H1 (cell line): ENCODE data around the gene AGPAT2. TPM values are rescaled to one million over a fixed set of nuclear protein-coding genes. Genes with fewer than 3 reads are reported as not detected.

Experiments used
- CTCF ChIA-PET: fragments of 300-600 bp; sonication (Branson Sonifier 250); formaldehyde crosslinking; loops from one replicate; lab custom pipeline; 2021; ENCODE audit not compliant: partially characterized antibody; lab: Charles Lee
- POLR2A ChIA-PET: fragments of 300-600 bp; sonication (Branson Sonifier 250); formaldehyde crosslinking; loops from one replicate; lab custom pipeline; 2021; ENCODE audit warnings: inconsistent platforms; ENCODE audit not compliant: partially characterized antibody; lab: Charles Lee
- DNase-seq, 2 experiments: peaks; one replicate each; pipeline versions ENCODE4 v3.0.0 to v3.0.0-alpha.2; 2010 to 2022; ENCODE audit warnings: low spot score in 2 of 2, low read depth in 1 of 2, mixed read lengths in 1 of 2
- FAIRE-seq: peaks from 2 replicates; lab custom pipeline; 2011; peaks lifted over from hg19 to GRCh38; lab: Jason Lieb, UNC
- H2AFZ ChIP-seq: 2 replicates; pipeline ENCODE4 v1.8.1; 2012; ENCODE audit warnings: low read length, inconsistent platforms
- H2AK5ac ChIP-seq: 2 replicates; pipeline ENCODE4 v1.6.1; 2013; ENCODE audit warnings: low read depth, low read length
- H2BK120ac ChIP-seq: replicated peaks from 2 replicates; pipeline ENCODE3; 2013; ENCODE audit warnings: low read depth, low read length, inconsistent platforms
- H2BK12ac ChIP-seq: 2 replicates; pipeline ENCODE4 v1.6.1; 2013; ENCODE audit warnings: low read depth, low read length
- H2BK15ac ChIP-seq: 2 replicates; pipeline ENCODE4 v1.6.1; 2013; ENCODE audit warnings: low read length
- H2BK20ac ChIP-seq: 2 replicates; pipeline ENCODE4 v1.6.1; 2013; ENCODE audit warnings: low read length
- H2BK5ac ChIP-seq: 2 replicates; pipeline ENCODE4 v1.6.1; 2013; ENCODE audit warnings: low read depth, low read length
- H3K14ac ChIP-seq: 2 replicates; pipeline ENCODE4 v1.6.1; 2013; ENCODE audit warnings: inconsistent platforms; ENCODE audit not compliant: insufficient read length
- H3K18ac ChIP-seq: 2 replicates; pipeline ENCODE4 v1.6.1; 2013; ENCODE audit warnings: low read length; ENCODE audit errors: extremely low read depth
- H3K23ac ChIP-seq: 2 replicates; pipeline ENCODE4 v1.6.1; 2013; ENCODE audit warnings: inconsistent platforms; ENCODE audit not compliant: insufficient read length
- H3K23me2 ChIP-seq: 2 replicates; pipeline ENCODE4 v1.6.1; 2013; ENCODE audit warnings: low read depth, low read length
- H3K27ac ChIP-seq: 2 replicates; pipeline ENCODE4 v1.6.1; 2011; ENCODE audit warnings: low read depth, low read length, inconsistent platforms
- H3K27me3 ChIP-seq, 4 experiments: replicated peaks in 1 of 4; 1 replicate in 1 of 4; 2 replicates in 3 of 4; pipeline versions ENCODE4 v1.6.1 to v1.8.1; 2011 to 2013; ENCODE audit warnings: low read length in 3 of 4, mild to moderate bottlenecking in 3 of 4, inconsistent platforms in 2 of 4, mixed read lengths in 2 of 4, moderate library complexity in 1 of 4; ENCODE audit not compliant: control insufficient read depth in 3 of 4, insufficient read depth in 3 of 4; ENCODE audit errors: extremely low read depth in 1 of 4
- H3K36me3 ChIP-seq, 4 experiments: 2 replicates each; pipeline versions ENCODE4 v1.6.1 to v1.8.1; 2011 to 2013; ENCODE audit warnings: mild to moderate bottlenecking in 4 of 4, low read length in 3 of 4, moderate library complexity in 2 of 4, control low read depth in 1 of 4, inconsistent platforms in 1 of 4; ENCODE audit not compliant: insufficient read depth in 4 of 4, control insufficient read depth in 2 of 4
- H3K4ac ChIP-seq: replicated peaks from 2 replicates; pipeline ENCODE3; 2013; ENCODE audit warnings: low read length, low read depth, mixed read lengths, inconsistent platforms; ENCODE audit not compliant: insufficient read length
- H3K4me1 ChIP-seq, 4 experiments: replicated peaks in 1 of 4; 1 replicate in 1 of 4; 2 replicates in 3 of 4; pipeline versions ENCODE4 v1.6.1 to v1.8.1; 2011 to 2013; ENCODE audit warnings: low read length in 3 of 4, inconsistent platforms in 2 of 4, mixed read lengths in 1 of 4; ENCODE audit not compliant: insufficient read depth in 4 of 4, control insufficient read depth in 3 of 4
- H3K4me2 ChIP-seq, 2 experiments: 2 replicates each; pipeline versions ENCODE4 v1.6.1 to v1.8.1; 2011 to 2013; ENCODE audit warnings: low read depth in 2 of 2, low read length in 2 of 2, control low read depth in 1 of 2, inconsistent platforms in 1 of 2, mild to moderate bottlenecking in 1 of 2; ENCODE audit not compliant: insufficient read depth in 1 of 2
- H3K4me3 ChIP-seq, 4 experiments: fragments of 200-600, 300-600 bp in 1 of 4; sonication (generic), shearing (Covaris generic), sonication (Bioruptor Twin) in 1 of 4; 2 replicates each; pipeline versions ENCODE4 v1.5.1 to v1.8.1; 2011 to 2016; ENCODE audit warnings: low read length in 4 of 4, low read depth in 3 of 4, control low read depth in 2 of 4, inconsistent platforms in 2 of 4, mild to moderate bottlenecking in 2 of 4, mixed read lengths in 1 of 4, moderate library complexity in 1 of 4; ENCODE audit not compliant: insufficient read depth in 2 of 4; ENCODE audit errors: extremely low read depth in 1 of 4
- H3K56ac ChIP-seq: replicated peaks from 2 replicates; pipeline ENCODE3; 2013; ENCODE audit warnings: low read depth, mild to moderate bottlenecking, mixed read lengths, low read length, inconsistent platforms; ENCODE audit not compliant: insufficient read length
- H3K79me1 ChIP-seq: 2 replicates; pipeline ENCODE4 v1.6.1; 2013; ENCODE audit warnings: low read depth, low read length, control low read depth
- H3K79me2 ChIP-seq, 2 experiments: 2 replicates each; pipeline versions ENCODE4 v1.6.1 to v1.8.1; 2012 to 2013; ENCODE audit warnings: low read length in 2 of 2, mild to moderate bottlenecking in 2 of 2, inconsistent platforms in 1 of 2; ENCODE audit not compliant: insufficient read depth in 2 of 2, control insufficient read depth in 1 of 2
- H3K9ac ChIP-seq, 4 experiments: replicated peaks in 1 of 4; 1 replicate in 1 of 4; 2 replicates in 3 of 4; pipeline versions ENCODE4 v1.6.1 to v1.8.1; 2011 to 2013; ENCODE audit warnings: low read depth in 3 of 4, low read length in 3 of 4, control low read depth in 2 of 4, mild to moderate bottlenecking in 2 of 4, moderate library complexity in 2 of 4, inconsistent platforms in 1 of 4; ENCODE audit errors: extremely low read depth in 1 of 4
- H3K9me3 ChIP-seq, 2 experiments: 2 replicates each; pipeline versions ENCODE4 v1.6.1 to v1.8.1; 2012 to 2013; ENCODE audit warnings: mild to moderate bottlenecking in 2 of 2, moderate library complexity in 2 of 2, control low read depth in 1 of 2, inconsistent platforms in 1 of 2, low read depth in 1 of 2, low read length in 1 of 2, mixed read lengths in 1 of 2; ENCODE audit not compliant: insufficient read depth in 2 of 2
- H4K20me1 ChIP-seq, 2 experiments: replicated peaks in 1 of 2; 2 replicates each; pipeline versions ENCODE3 to v1.8.1; 2011 to 2013; ENCODE audit warnings: inconsistent platforms in 2 of 2, low read length in 2 of 2, mild to moderate bottlenecking in 1 of 2; ENCODE audit not compliant: insufficient read depth in 2 of 2, control insufficient read depth in 1 of 2
- H4K5ac ChIP-seq: 2 replicates; pipeline ENCODE4 v1.6.1; 2013; ENCODE audit warnings: low read length, low read depth, mixed read lengths, inconsistent platforms; ENCODE audit not compliant: insufficient read length
- H4K8ac ChIP-seq: 2 replicates; pipeline ENCODE4 v1.8.0; 2013; ENCODE audit warnings: mild to moderate bottlenecking, moderate library complexity, low read length, inconsistent platforms; ENCODE audit not compliant: insufficient read depth; ENCODE audit errors: extremely low read depth
- H4K91ac ChIP-seq: replicated peaks from 2 replicates; pipeline ENCODE3; 2013; ENCODE audit warnings: low read length, mixed read lengths, inconsistent platforms; ENCODE audit not compliant: insufficient read length
- BCL11A ChIP-seq, 2 experiments: IDR thresholded peaks; one replicate each; pipeline ENCODE4 v1.6.1; 2011; ENCODE audit warnings: low read depth in 2 of 2, low read length in 2 of 2, mild to moderate bottlenecking in 2 of 2
- CBX5 ChIP-seq: fragments of 300-800, 300-1000 bp; sonication (generic); IDR thresholded peaks from 2 replicates; pipeline ENCODE4 v1.7.1; 2016; ENCODE audit warnings: antibody characterized with exemption, low read length, low read depth
- CBX8 ChIP-seq: fragments of 300-800, 300-1000 bp; sonication (generic); IDR thresholded peaks from 2 replicates; pipeline ENCODE4 v1.7.1; 2016; ENCODE audit warnings: low read depth, low read length, borderline replicate concordance
- EGR1 ChIP-seq: IDR thresholded peaks from 2 replicates; pipeline ENCODE4 v1.6.1; 2011; ENCODE audit warnings: low read depth, low read length, borderline replicate concordance
- JUND ChIP-seq: IDR thresholded peaks from 2 replicates; pipeline ENCODE4 v1.6.1; 2011; ENCODE audit warnings: mild to moderate bottlenecking, improper control_type of control experiment, low read length
- KDM1A ChIP-seq: fragments of 200-600, 300-600 bp; sonication (generic); IDR thresholded peaks from 2 replicates; pipeline ENCODE4 v1.7.1; 2016; ENCODE audit warnings: mild to moderate bottlenecking, low read length, borderline replicate concordance
- KDM4A ChIP-seq: IDR thresholded peaks from one replicate; pipeline ENCODE4 v1.7.1; 2012; ENCODE audit warnings: low read depth, mild to moderate bottlenecking, moderate library complexity, low read length, inconsistent platforms; ENCODE audit not compliant: severe bottlenecking
- PHF8 ChIP-seq: fragments of 200-600 bp; sonication (generic); conservative IDR thresholded peaks from 2 replicates; pipeline ENCODE4 v1.7.1; 2012; ENCODE audit warnings: low read depth, mild to moderate bottlenecking, inconsistent platforms, low read length, moderate library complexity
- SP2 ChIP-seq: IDR thresholded peaks from 2 replicates; pipeline ENCODE4 v1.6.1; 2012; ENCODE audit warnings: mild to moderate bottlenecking, low read length, inconsistent platforms
- SP4 ChIP-seq: IDR thresholded peaks from 2 replicates; pipeline ENCODE4 v1.6.1; 2012; ENCODE audit warnings: low read length, inconsistent platforms
- SUZ12 ChIP-seq: fragments of 200-600 bp; sonication (generic); IDR thresholded peaks from 2 replicates; pipeline ENCODE4 v1.6.1; 2012; ENCODE audit warnings: mild to moderate bottlenecking, inconsistent platforms, low read length, moderate library complexity, mixed read lengths
- TAF7 ChIP-seq: optimal IDR thresholded peaks from 2 replicates; pipeline ENCODE3; 2011; ENCODE audit warnings: low read depth, mild to moderate bottlenecking, inconsistent platforms, low read length, moderate library complexity, borderline replicate concordance
- YY1 ChIP-seq: IDR thresholded peaks from 2 replicates; pipeline ENCODE4 v1.6.1; 2011; ENCODE audit warnings: low read depth, mild to moderate bottlenecking, low read length
- WGBS, 2 experiments: shearing (Covaris generic) in 1 of 2; methylation state at CpG; one replicate each; pipeline versions ENCODE4 v1.1.6 to v1.1.7; 2013 to 2015; ENCODE audit warnings: low lambda C conversion rate in 2 of 2, mixed read lengths in 2 of 2, inconsistent platforms in 1 of 2, low coverage in 1 of 2, missing lambda C conversion rate in 1 of 2; ENCODE audit not compliant: insufficient replicate concordance in 2 of 2, insufficient coverage in 1 of 2, insufficient read length in 1 of 2; ENCODE audit errors: extremely low coverage in 1 of 2, missing lambda C conversion rate in 1 of 2; 5-methylcytosine and 5-hydroxymethylcytosine counted together
- polyA plus RNA-seq, 7 experiments: library from polyadenylated mRNA; depleted of rRNA in 3 of 7; stranded (reverse) in 5 of 7; unstranded in 2 of 7; fragments of >200 nt in 5 of 7; fragments of 200-250 nt in 2 of 7; gene quantifications; 1 replicate in 5 of 7; 2 replicates in 1 of 7; 4 replicates in 1 of 7; pipeline versions ENCODE4 v1.2.1 to v1.2.3, GENCODE V29; 2011 to 2013; ENCODE audit warnings: missing spikeins in 2 of 7, mixed read lengths in 2 of 7
- total RNA-seq: library from RNA; stranded (reverse); fragmentation: NEBNext Ultra II Directional; extraction: Animal tissue kit (Norgen Biotek cat#: 25700); gene quantifications from 2 replicates; pipeline ENCODE4 v1.2.1, GENCODE V29; 2021

Gene AGPAT2
- total and polyA plus RNA-seq, 2 of the 8 experiments (the other 6 are each of a cell fraction or from before 2014, with no cell fraction given): 31.6 to 37.6 TPM

GRCh38 chr9:136709454-136710109 lies 22.3 kb upstream of the AGPAT2 start:
- Histone ChIP-seq H2BK12ac (peak overlapping the region; percentile 77; the same call in 1 of the 2 replicates), H2BK120ac (no peak overlapping the region), H3K18ac (no peak overlapping the region; the same call in 1 of the 2 replicates), H2BK20ac (0 out of 2 replicates have a peak overlapping the region, but pooled peaks have one; percentile 61), H3K9ac (no peak overlapping the region), H4K8ac (no peak overlapping the region), H2AFZ (no peak overlapping the region), H3K4me3 (no peak overlapping the region), H3K4ac (peak overlapping the region; percentile 23), H3K4me1 (peaks cover 0 to 12% (median 6%) of the 10 kb centered on the region in 4 experiments; a peak in 5 of 7 replicates), H3K56ac (no peak overlapping the region), H2BK15ac (no peak overlapping the region), H3K23me2 (peaks cover 3% of the 10 kb centered on the region; the same call in 1 of the 2 replicates), H3K23ac (no peak overlapping the region), H4K5ac (no peak overlapping the region), H2AK5ac (no peak overlapping the region), H3K79me1 (peaks cover 14% of the 10 kb centered on the region), H3K9me3 (no peaks in the 10 kb centered on the region), H3K14ac (no peak overlapping the region), H3K79me2 (peaks cover 0 to 11% of the 10 kb centered on the region in 2 experiments; a peak in 1 of 4 replicates), H3K27me3 (peaks cover 0 to 5% (median 3%) of the 10 kb centered on the region in 4 experiments; a peak in 4 of 7 replicates), H3K36me3 (no peaks in the 10 kb centered on the region), H3K4me2 (no peak overlapping the region), H4K20me1 (peaks cover 10 to 11% of the 10 kb centered on the region in 2 experiments), H4K91ac (no peak overlapping the region), H3K27ac (no peak overlapping the region), H2BK5ac (no peak overlapping the region)
- CTCF ChIA-PET: interaction anchor here (1.0 kb wide), 1 partner anchor 10 kb away, joined by 3 read pairs; no protein-coding TSS in a partner anchor
- 91% methylated on average over 24 of the region's 24 CpGs; no CpG with 5 or more reads in 1 of the 2 experiments for WGBS, 2 experiments
- POLR2A ChIA-PET: interaction anchor here (5.0 kb wide), 1 partner anchor 18 kb away, joined by 35 read pairs; no protein-coding TSS in a partner anchor
- FAIRE-seq (no peak), DNase-seq (no peak)
- TF ChIP-seq SP4 (no peak), CBX5 (no peak), BCL11A (IDR thresholded peaks at IDR 0.05; ENCODE audit: low read depth in 2 of 2, low read length in 2 of 2) (no peak), SP2 (no peak), YY1 (no peak), KDM1A (no peak), JUND (no peak), PHF8 (no peak), KDM4A (no peak), EGR1 (no peak), CBX8 (no peak), TAF7 (no peak), SUZ12 (no peak)
